Measurements from ENCODE around the gene POP7. TPM values are rescaled to one million over a fixed set of nuclear protein-coding genes. Genes with fewer than 3 reads are reported as not detected.

The POP7 gene
- total and polyA plus RNA-seq, 2 experiments from 2014 or later, result 39.2 to 48.7 TPM

GRCh38 chr7:100705320-100705752 lies 585 bp upstream of the POP7 start:
- TF ChIP-seq EZH2phosphoT487 (IDR thresholded peaks at IDR 0.05; ENCODE audit: low read depth, severe bottlenecking, unreplicated experiment) (no peak), EZH2 (IDR thresholded peaks at IDR 0.05; ENCODE audit: borderline replicate concordance) (no peak), CTCF (IDR thresholded peaks at IDR 0.05; ENCODE audit: poor library complexity) (peak; percentile 95)
- Histone ChIP-seq H3K27me3 (no peaks in the 10 kb centered on the region), H3K36me3 (replicated peaks; ENCODE audit: insufficient read depth, low read depth) (no peaks in the 10 kb centered on the region), H3K4me3 (peak overlapping the region; percentile 53), H2AFZ (peak overlapping the region; percentile 79), H3K9me3 (ENCODE audit: low read depth) (no peaks in the 10 kb centered on the region), H3K27ac (peak overlapping the region; percentile 94), H3K4me1 (ENCODE audit: insufficient read depth) (peaks cover 12% of the 10 kb centered on the region), H3K4me2 (peak overlapping the region; percentile 95), H3K9me2 (replicated peaks; ENCODE audit: insufficient read depth) (no peaks in the 10 kb centered on the region), H3K79me2 (peaks cover 17% of the 10 kb centered on the region), H4K20me1 (ENCODE audit: insufficient read depth, poor library complexity, severe bottlenecking) (no peaks in the 10 kb centered on the region)
- DNase-seq (ENCODE audit: low spot score), result peak; percentile 86
- 0% methylated on average over 18 of the region's 25 CpGs for WGBS (ENCODE audit: low lambda C conversion rate, missing lambda C conversion rate)

- DNase-seq (ENCODE audit: low spot score), result peak; percentile 69
- H4K20me1 ChIP-seq (ENCODE audit: insufficient read depth, poor library complexity, severe bottlenecking), result no peaks in the 10 kb centered on the region
- H2AFZ ChIP-seq, result peak overlapping the region; percentile 84
- H3K36me3 ChIP-seq (replicated peaks; ENCODE audit: insufficient read depth, low read depth), result no peaks in the 10 kb centered on the region
- no peaks in the 10 kb centered on the region for H3K27me3 ChIP-seq
- no peaks in the 10 kb centered on the region for H3K9me2 ChIP-seq (replicated peaks; ENCODE audit: insufficient read depth)
- peak overlapping the region; percentile 73 for H3K4me3 ChIP-seq
- peak overlapping the region; percentile 73 for H3K27ac ChIP-seq
- H3K9me3 ChIP-seq (ENCODE audit: low read depth), result no peaks in the 10 kb centered on the region
- 33% methylated on average over 34 of the region's 34 CpGs for WGBS (ENCODE audit: low lambda C conversion rate, missing lambda C conversion rate)
- H3K4me2 ChIP-seq, result peak overlapping the region; percentile 94
- TF ChIP-seq EZH2phosphoT487 (IDR thresholded peaks at IDR 0.05; ENCODE audit: low read depth, severe bottlenecking, unreplicated experiment) (no peak), EZH2 (IDR thresholded peaks at IDR 0.05; ENCODE audit: borderline replicate concordance) (no peak), CTCF (IDR thresholded peaks at IDR 0.05; ENCODE audit: poor library complexity) (no peak)
- H3K4me1 ChIP-seq (ENCODE audit: insufficient read depth), result peaks cover 12% of the 10 kb centered on the region
- H3K79me2 ChIP-seq, result peaks cover 17% of the 10 kb centered on the region
Measured at GRCh38 chr7:100706672-100707311, 871 bp downstream of the POP7 start.

GRCh38 chr7:100708395-100708794 lies 2.5 kb downstream of the POP7 start:
- 86% methylated on average over 6 of the region's 6 CpGs for WGBS (ENCODE audit: low lambda C conversion rate, missing lambda C conversion rate)
- H3K79me2 ChIP-seq, result peaks cover 17% of the 10 kb centered on the region
- no peaks in the 10 kb centered on the region for H4K20me1 ChIP-seq (ENCODE audit: insufficient read depth, poor library complexity, severe bottlenecking)
- no peak overlapping the region for H3K4me2 ChIP-seq
- no peak overlapping the region for H3K4me3 ChIP-seq
- no peak overlapping the region for H3K27ac ChIP-seq
- TF ChIP-seq CTCF (IDR thresholded peaks at IDR 0.05; ENCODE audit: poor library complexity) (no peak), EZH2phosphoT487 (IDR thresholded peaks at IDR 0.05; ENCODE audit: low read depth, severe bottlenecking, unreplicated experiment) (no peak), EZH2 (IDR thresholded peaks at IDR 0.05; ENCODE audit: borderline replicate concordance) (no peak)
- H3K27me3 ChIP-seq, result no peaks in the 10 kb centered on the region
- no peaks in the 10 kb centered on the region for H3K36me3 ChIP-seq (replicated peaks; ENCODE audit: insufficient read depth, low read depth)
- no peaks in the 10 kb centered on the region for H3K9me2 ChIP-seq (replicated peaks; ENCODE audit: insufficient read depth)
- no peak for DNase-seq (ENCODE audit: low spot score)
- no peak overlapping the region for H2AFZ ChIP-seq
- H3K4me1 ChIP-seq (ENCODE audit: insufficient read depth), result peaks cover 12% of the 10 kb centered on the region
- H3K9me3 ChIP-seq (ENCODE audit: low read depth), result no peaks in the 10 kb centered on the region

Measured in hepatocyte (in vitro differentiated cells).